Ovary (tissue), 9 donors: ENCODE data around the gene DOCK1. TPM values are rescaled to one million over a fixed set of nuclear protein-coding genes. Genes with fewer than 3 reads are reported as not detected.

ENCODE experiments used
- DNase-seq, 5 donors: peaks; one replicate each; pipeline ENCODE4 v3.0.0-alpha.2; 2019 to 2020
- H3K27ac ChIP-seq, 2 donors: fragments of 200-600 bp; one replicate each; pipeline versions ENCODE4 v1.5.1 to v1.8.0; 2019 to 2022
- H3K27me3 ChIP-seq: fragments of 200-600 bp; one replicate; pipeline ENCODE4 v1.8.0; 2022
- H3K36me3 ChIP-seq: fragments of 200-600 bp; sonication (generic); one replicate; pipeline ENCODE4 v1.5.1; 2019
- H3K4me1 ChIP-seq: one replicate; pipeline ENCODE4 v1.8.1; 2013; ENCODE audit warnings: mild to moderate bottlenecking, moderate library complexity; ENCODE audit not compliant: insufficient read depth
- H3K4me3 ChIP-seq: fragments of 200-600 bp; sonication (generic); one replicate; pipeline ENCODE4 v1.5.1; 2017
- H3K9me3 ChIP-seq, 2 donors: fragments of 200-600 bp in 1 of 2; sonication (generic) in 1 of 2; one replicate each; pipeline versions ENCODE4 v1.5.1 to v1.8.1; 2013 to 2019; ENCODE audit warnings: mild to moderate bottlenecking in 1 of 2, moderate library complexity in 1 of 2
- CTCF ChIP-seq, 3 donors: fragments of 450-650 bp in 2 of 3; fragments of 200-600 bp in 1 of 3; IDR thresholded peaks; one replicate each; pipeline versions ENCODE4 v1.5.1 to v1.8.0; 2016 to 2022; ENCODE audit warnings: antibody characterized with exemption in 3 of 3, mild to moderate bottlenecking in 1 of 3
- EP300 ChIP-seq: sonication (generic); formaldehyde crosslinking; IDR thresholded peaks from one replicate; pipeline ENCODE4 v1.6.1; 2017; ENCODE audit warnings: antibody characterized with exemption
- POLR2A ChIP-seq: fragments of 450-650 bp; IDR thresholded peaks from one replicate; pipeline ENCODE4 v1.6.1; 2017; ENCODE audit warnings: antibody characterized with exemption, mild to moderate bottlenecking, moderate library complexity
- WGBS, 3 donors: extraction: QIAGEN DNeasy Blood & Tissue Kit in 1 of 3; methylation state at CpG; one replicate each; pipeline versions ENCODE4 v1.1.5 to v1.1.7; 2013 to 2017; 5-methylcytosine and 5-hydroxymethylcytosine counted together
- intact Hi-C, 4 donors: fragments of 100-400 bp; cut with DNase I; formaldehyde crosslinking; loops; one replicate each; pipeline versions ENCODE4 v1.11.0 to v1.15.1; 2022 to 2023
- polyA plus RNA-seq, 2 donors: library from polyadenylated mRNA; stranded (reverse); fragments of 200-250 nt in 1 of 2; fragments of 350-450 nt in 1 of 2; fragmentation: Illumina TruSeq in 1 of 2; extraction: RNeasy Lipid Tissue Mini Kit (QIAGEN cat#74804) in 1 of 2; gene quantifications; one replicate each; pipeline ENCODE4 v1.2.3, GENCODE V29; 2013 to 2014
- total RNA-seq, 7 donors: library from RNA; depleted of rRNA in 2 of 7; stranded (reverse); fragments of >200 nt in 2 of 7; fragmentation: NEBNext Ultra II Directional in 3 of 7; extraction: Animal tissue kit (Norgen Biotek cat#: 25700) in 3 of 7; gene quantifications; one replicate each; pipeline versions ENCODE4 v1.1.0 to v1.2.4, GENCODE V29; 2016 to 2023
- donor health status: DM: no; HTN: no; CAD: no; lungs with moderate emphysema.
- donor health status: DM: no; HTN: no; CAD: no.
- donor health status: Bipolar disorder and iron deficiency.
- donor health status: DM: yes; HTN: yes; CAD: no.
- donor health status: DM: no; HTN: no; CAD: no.
- donor health status: DM: yes; HTN: yes; CAD: no.

Gene DOCK1
- total and polyA plus RNA-seq, 9 donors = 24.7 to 68.3 (median 51.1) TPM

- Histone ChIP-seq H3K27me3 (no peaks in the 10 kb centered on the region), H3K4me3 (no peak overlapping the region), H3K27ac (no peak overlapping the region), H3K9me3 (no peaks in the 10 kb centered on the region), H3K4me1 (peaks cover 4% of the 10 kb centered on the region), H3K36me3 (no peaks in the 10 kb centered on the region)
- DNase-seq = no peak
- 93 to 95% (median 94%) methylated on average over 24 of the region's 24 CpGs for WGBS, 3 donors
- intact Hi-C loops = loop anchor here in 1 of 4 donors (5.0 kb wide), 1 partner anchor 640 kb away; no protein-coding TSS in a partner anchor
- TF ChIP-seq EP300 (no peak), CTCF (IDR thresholded peaks at IDR 0.05) (no peak), POLR2A (no peak)
These were observed 107.0 kb downstream of the DOCK1 start for GRCh38 chr10:127012071-127012768.

GRCh38 chr10:127012769-127013152, 107.5 kb downstream of the DOCK1 start:
- 72 to 75% (median 74%) methylated on average over 10 of the region's 10 CpGs for WGBS, 3 donors
- intact Hi-C loops = loop anchor here in 1 of 4 donors (5.0 kb wide), 1 partner anchor 640 kb away; no protein-coding TSS in a partner anchor
- no peak for DNase-seq

GRCh38 chr10:127013211-127013656, 108.0 kb downstream of the DOCK1 start:
- 42 to 52% (median 48%) methylated on average over 9 of the region's 9 CpGs for WGBS, 3 donors
- no peak for DNase-seq
- no peaks in the 10 kb centered on the region for H3K27me3 ChIP-seq
- H3K4me1 ChIP-seq = peaks cover 4% of the 10 kb centered on the region
- no peaks in the 10 kb centered on the region for H3K9me3 ChIP-seq
- no peaks in the 10 kb centered on the region for H3K36me3 ChIP-seq
- no peak overlapping the region for H3K4me3 ChIP-seq
- TF ChIP-seq CTCF (IDR thresholded peaks at IDR 0.05) = no peak
- no peak for TF ChIP-seq POLR2A
- no peak for TF ChIP-seq EP300
- H3K27ac ChIP-seq = no peak overlapping the region
- intact Hi-C loops = loop anchor here in 1 of 4 donors (5.0 kb wide), 1 partner anchor 641 kb away; no protein-coding TSS in a partner anchor

More at GRCh38 chr10:127012769-127013152, 107.5 kb downstream of the DOCK1 start:
- Histone ChIP-seq H3K27me3 (no peaks in the 10 kb centered on the region), H3K36me3 (no peaks in the 10 kb centered on the region), H3K9me3 (no peaks in the 10 kb centered on the region), H3K27ac (no peak overlapping the region), H3K4me3 (no peak overlapping the region), H3K4me1 (peaks cover 4% of the 10 kb centered on the region)
- no peak for TF ChIP-seq POLR2A

GRCh38 chr10:127013691-127014473, 108.7 kb downstream of the DOCK1 start:
- Histone ChIP-seq H3K27ac (no peak overlapping the region), H3K4me1 (peaks cover 4% of the 10 kb centered on the region), H3K36me3 (no peaks in the 10 kb centered on the region), H3K27me3 (no peaks in the 10 kb centered on the region), H3K4me3 (no peak overlapping the region), H3K9me3 (no peaks in the 10 kb centered on the region)
- no peak for DNase-seq
- 87 to 89% (median 87%) methylated on average over 9 of the region's 9 CpGs for WGBS, 3 donors
- TF ChIP-seq EP300 = no peak
- no peak for TF ChIP-seq CTCF (IDR thresholded peaks at IDR 0.05)
- TF ChIP-seq POLR2A = no peak
- intact Hi-C loops = loop anchor here in 1 of 4 donors (5.0 kb wide), 1 partner anchor 642 kb away; no protein-coding TSS in a partner anchor
